ENCODE measurements around the gene FAM98B. TPM values are rescaled to one million over a fixed set of nuclear protein-coding genes. Genes with fewer than 3 reads are reported as not detected.

The FAM98B gene
- total and polyA plus RNA-seq, 2 of the 8 experiments (the other 6 are each of a cell fraction or from before 2014, with no cell fraction given), result 5.9 to 48.4 TPM

DNA sequence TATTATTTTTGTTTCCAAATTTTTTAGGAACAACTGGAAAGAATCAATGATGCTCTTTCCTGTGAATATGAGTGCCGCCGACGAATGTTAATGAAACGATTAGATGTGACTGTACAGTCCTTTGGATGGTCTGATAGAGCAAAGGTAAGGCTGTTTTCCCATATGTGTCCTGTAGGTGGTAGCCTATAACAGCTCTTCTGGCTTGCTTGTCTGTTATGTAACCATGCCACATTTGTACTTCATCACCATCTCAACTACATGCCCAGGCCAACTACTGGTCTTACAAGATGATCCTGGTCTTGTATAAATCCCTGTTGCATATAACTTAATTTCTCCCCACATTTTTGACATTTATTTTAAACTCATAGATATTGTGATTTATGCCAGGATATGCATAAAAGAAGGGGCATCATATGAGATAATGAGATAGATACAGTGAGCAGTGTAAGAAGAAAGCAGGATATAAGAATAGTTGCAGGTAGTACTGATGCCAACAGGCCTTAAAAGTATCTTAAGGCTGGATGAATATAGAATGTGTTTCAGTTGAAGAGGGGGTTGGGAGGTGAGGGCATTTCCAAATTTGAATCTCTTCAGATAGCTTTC, 20.3 kb downstream of the FAM98B start (continued):
- TF ChIP-seq RBBP5 (IDR thresholded peaks at IDR 0.05; ENCODE audit: borderline replicate concordance, low read depth, low read length) (no peak), KDM1A (IDR thresholded peaks at IDR 0.05; ENCODE audit: borderline replicate concordance, low read length) (no peak), SP2 (IDR thresholded peaks at IDR 0.05; ENCODE audit: low read length) (no peak), KDM4A (IDR thresholded peaks at IDR 0.05; ENCODE audit: low read depth, low read length, severe bottlenecking) (no peak), RAD21 (IDR thresholded peaks at IDR 0.05 in 1 of 2, conservative IDR thresholded peaks at IDR 0.05 in 1 of 2; ENCODE audit: low read depth in 2 of 2, low read length in 2 of 2) (peak; percentile 82 to 86), POLR2A (IDR thresholded peaks at IDR 0.05; ENCODE audit: control extremely low read depth in 1 of 2, low read depth in 2 of 2, low read length in 2 of 2) (no peak)
- TF ChIP-seq, protein P1, sequence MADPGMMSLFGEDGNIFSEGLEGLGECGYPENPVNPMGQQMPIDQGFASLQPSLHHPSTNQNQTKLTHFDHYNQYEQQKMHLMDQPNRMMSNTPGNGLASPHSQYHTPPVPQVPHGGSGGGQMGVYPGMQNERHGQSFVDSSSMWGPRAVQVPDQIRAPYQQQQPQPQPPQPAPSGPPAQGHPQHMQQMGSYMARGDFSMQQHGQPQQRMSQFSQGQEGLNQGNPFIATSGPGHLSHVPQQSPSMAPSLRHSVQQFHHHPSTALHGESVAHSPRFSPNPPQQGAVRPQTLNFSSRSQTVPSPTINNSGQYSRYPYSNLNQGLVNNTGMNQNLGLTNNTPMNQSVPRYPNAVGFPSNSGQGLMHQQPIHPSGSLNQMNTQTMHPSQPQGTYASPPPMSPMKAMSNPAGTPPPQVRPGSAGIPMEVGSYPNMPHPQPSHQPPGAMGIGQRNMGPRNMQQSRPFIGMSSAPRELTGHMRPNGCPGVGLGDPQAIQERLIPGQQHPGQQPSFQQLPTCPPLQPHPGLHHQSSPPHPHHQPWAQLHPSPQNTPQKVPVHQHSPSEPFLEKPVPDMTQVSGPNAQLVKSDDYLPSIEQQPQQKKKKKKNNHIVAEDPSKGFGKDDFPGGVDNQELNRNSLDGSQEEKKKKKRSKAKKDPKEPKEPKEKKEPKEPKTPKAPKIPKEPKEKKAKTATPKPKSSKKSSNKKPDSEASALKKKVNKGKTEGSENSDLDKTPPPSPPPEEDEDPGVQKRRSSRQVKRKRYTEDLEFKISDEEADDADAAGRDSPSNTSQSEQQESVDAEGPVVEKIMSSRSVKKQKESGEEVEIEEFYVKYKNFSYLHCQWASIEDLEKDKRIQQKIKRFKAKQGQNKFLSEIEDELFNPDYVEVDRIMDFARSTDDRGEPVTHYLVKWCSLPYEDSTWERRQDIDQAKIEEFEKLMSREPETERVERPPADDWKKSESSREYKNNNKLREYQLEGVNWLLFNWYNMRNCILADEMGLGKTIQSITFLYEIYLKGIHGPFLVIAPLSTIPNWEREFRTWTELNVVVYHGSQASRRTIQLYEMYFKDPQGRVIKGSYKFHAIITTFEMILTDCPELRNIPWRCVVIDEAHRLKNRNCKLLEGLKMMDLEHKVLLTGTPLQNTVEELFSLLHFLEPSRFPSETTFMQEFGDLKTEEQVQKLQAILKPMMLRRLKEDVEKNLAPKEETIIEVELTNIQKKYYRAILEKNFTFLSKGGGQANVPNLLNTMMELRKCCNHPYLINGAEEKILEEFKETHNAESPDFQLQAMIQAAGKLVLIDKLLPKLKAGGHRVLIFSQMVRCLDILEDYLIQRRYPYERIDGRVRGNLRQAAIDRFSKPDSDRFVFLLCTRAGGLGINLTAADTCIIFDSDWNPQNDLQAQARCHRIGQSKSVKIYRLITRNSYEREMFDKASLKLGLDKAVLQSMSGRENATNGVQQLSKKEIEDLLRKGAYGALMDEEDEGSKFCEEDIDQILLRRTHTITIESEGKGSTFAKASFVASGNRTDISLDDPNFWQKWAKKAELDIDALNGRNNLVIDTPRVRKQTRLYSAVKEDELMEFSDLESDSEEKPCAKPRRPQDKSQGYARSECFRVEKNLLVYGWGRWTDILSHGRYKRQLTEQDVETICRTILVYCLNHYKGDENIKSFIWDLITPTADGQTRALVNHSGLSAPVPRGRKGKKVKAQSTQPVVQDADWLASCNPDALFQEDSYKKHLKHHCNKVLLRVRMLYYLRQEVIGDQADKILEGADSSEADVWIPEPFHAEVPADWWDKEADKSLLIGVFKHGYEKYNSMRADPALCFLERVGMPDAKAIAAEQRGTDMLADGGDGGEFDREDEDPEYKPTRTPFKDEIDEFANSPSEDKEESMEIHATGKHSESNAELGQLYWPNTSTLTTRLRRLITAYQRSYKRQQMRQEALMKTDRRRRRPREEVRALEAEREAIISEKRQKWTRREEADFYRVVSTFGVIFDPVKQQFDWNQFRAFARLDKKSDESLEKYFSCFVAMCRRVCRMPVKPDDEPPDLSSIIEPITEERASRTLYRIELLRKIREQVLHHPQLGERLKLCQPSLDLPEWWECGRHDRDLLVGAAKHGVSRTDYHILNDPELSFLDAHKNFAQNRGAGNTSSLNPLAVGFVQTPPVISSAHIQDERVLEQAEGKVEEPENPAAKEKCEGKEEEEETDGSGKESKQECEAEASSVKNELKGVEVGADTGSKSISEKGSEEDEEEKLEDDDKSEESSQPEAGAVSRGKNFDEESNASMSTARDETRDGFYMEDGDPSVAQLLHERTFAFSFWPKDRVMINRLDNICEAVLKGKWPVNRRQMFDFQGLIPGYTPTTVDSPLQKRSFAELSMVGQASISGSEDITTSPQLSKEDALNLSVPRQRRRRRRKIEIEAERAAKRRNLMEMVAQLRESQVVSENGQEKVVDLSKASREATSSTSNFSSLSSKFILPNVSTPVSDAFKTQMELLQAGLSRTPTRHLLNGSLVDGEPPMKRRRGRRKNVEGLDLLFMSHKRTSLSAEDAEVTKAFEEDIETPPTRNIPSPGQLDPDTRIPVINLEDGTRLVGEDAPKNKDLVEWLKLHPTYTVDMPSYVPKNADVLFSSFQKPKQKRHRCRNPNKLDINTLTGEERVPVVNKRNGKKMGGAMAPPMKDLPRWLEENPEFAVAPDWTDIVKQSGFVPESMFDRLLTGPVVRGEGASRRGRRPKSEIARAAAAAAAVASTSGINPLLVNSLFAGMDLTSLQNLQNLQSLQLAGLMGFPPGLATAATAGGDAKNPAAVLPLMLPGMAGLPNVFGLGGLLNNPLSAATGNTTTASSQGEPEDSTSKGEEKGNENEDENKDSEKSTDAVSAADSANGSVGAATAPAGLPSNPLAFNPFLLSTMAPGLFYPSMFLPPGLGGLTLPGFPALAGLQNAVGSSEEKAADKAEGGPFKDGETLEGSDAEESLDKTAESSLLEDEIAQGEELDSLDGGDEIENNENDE (IDR thresholded peaks at IDR 0.05; ENCODE audit: insufficient replicate concordance, low read length), result no peak
